Caki2 (cell line): ENCODE measurements around the gene IYD. TPM values are rescaled to one million over a fixed set of nuclear protein-coding genes. Genes with fewer than 3 reads are reported as not detected.

ENCODE experiments used
- DNase-seq: peaks from one replicate; pipeline ENCODE4 v3.0.0-alpha.2; 2015; ENCODE audit warnings: low read depth
- in situ Hi-C: cut with HindIII; loops from 2 replicates; pipeline ENCODE4 v1.10.0; 2016; ENCODE audit warnings: low sequenced_read_pairs, low pct_unique_long_range_greater_than_20kb, mixed read lengths
- total RNA-seq: library from RNA; depleted of rRNA; stranded (reverse); fragments of >200 nt; shearing (Covaris generic); gene quantifications from 2 replicates; pipeline ENCODE4 v1.2.3, GENCODE V29; 2014; ENCODE audit warnings: low replicate concordance; rRNA removed

IYD gene
- total RNA-seq, 1 experiment from 2014 or later = not detected

GRCh38 chr6:150452428-150453243 lies 83.8 kb downstream of the IYD start:
- in situ Hi-C loops = no loop called here
- DNase-seq = no peak

GRCh38 chr6:150453357-150453756 lies 84.5 kb downstream of the IYD start:
- no peak for DNase-seq
- in situ Hi-C loops = no loop called here

Other genes starting within 250 kb of the IYD start
- gene PPP1R14C, start 226.0 kb upstream of the IYD start, total RNA-seq = 14.6 and 28.8 TPM in 2 replicates
- 0.23 and 1.7 TPM in 2 replicates for gene PLEKHG1, start 230.9 kb downstream of the IYD start, total RNA-seq